Esophagus squamous epithelium (tissue), 4 donors: ENCODE measurements around the gene TMEM164.
"Not testable (repeated sequence)": the region's sequence is repeated elsewhere in the genome, so short reads cannot be mapped to it uniquely, and the experiment has no call there.

ENCODE experiments used
- POLR2A ChIP-seq, 4 donors: fragments of 450-650 bp; IDR thresholded peaks; one replicate each; pipeline ENCODE4 v1.6.1; 2017; ENCODE audit warnings: antibody characterized with exemption in 4 of 4, mild to moderate bottlenecking in 4 of 4, moderate library complexity in 3 of 4
- TF ChIP-seq, protein P1 (sequence below), 6 experiments: fragments of 450-650 bp in 4 of 6; fragments of 200-600 bp in 2 of 6; sonication (generic) in 2 of 6; IDR thresholded peaks; one replicate each; pipeline ENCODE4 v1.5.1; 2016 to 2019; ENCODE audit warnings: antibody characterized with exemption in 6 of 6, mild to moderate bottlenecking in 4 of 6, moderate library complexity in 4 of 6

DNA sequence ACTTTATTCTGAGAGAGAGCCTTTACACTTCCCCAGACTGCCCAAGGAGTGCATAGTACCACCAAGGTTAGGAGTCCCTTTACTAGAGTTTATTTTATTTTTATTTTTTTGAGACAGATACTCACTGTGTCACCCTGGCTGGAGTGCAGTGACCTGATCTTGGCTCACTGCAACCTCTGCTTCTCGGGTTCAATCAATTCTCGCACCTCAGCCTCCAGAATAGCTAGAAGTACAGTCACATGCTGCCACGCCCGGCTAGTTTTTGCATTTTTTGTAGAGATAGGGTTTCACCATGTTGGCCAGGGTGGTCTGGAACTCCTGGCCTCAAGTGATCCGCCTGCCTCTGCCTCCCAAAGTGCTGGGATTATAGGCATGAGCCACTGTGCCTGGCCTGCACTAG lies 151.4 kb downstream of the TMEM164 start:
- TF ChIP-seq, protein P1, sequence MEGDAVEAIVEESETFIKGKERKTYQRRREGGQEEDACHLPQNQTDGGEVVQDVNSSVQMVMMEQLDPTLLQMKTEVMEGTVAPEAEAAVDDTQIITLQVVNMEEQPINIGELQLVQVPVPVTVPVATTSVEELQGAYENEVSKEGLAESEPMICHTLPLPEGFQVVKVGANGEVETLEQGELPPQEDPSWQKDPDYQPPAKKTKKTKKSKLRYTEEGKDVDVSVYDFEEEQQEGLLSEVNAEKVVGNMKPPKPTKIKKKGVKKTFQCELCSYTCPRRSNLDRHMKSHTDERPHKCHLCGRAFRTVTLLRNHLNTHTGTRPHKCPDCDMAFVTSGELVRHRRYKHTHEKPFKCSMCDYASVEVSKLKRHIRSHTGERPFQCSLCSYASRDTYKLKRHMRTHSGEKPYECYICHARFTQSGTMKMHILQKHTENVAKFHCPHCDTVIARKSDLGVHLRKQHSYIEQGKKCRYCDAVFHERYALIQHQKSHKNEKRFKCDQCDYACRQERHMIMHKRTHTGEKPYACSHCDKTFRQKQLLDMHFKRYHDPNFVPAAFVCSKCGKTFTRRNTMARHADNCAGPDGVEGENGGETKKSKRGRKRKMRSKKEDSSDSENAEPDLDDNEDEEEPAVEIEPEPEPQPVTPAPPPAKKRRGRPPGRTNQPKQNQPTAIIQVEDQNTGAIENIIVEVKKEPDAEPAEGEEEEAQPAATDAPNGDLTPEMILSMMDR (IDR thresholded peaks at IDR 0.05): not testable (repeated sequence)
- TF ChIP-seq POLR2A (IDR thresholded peaks at IDR 0.05): not testable (repeated sequence)
